HCT116 (cell line): Measurements from ENCODE around the gene MAP3K9. TPM values are rescaled to one million over a fixed set of nuclear protein-coding genes. Genes with fewer than 3 reads are reported as not detected.

ENCODE experiments used
- ATAC-seq: fragments of 200-7000 bp; cut with Tn5 transposase; 2 replicates; pipeline ENCODE4 v1.9.1; 2020; ENCODE audit warnings: mild to moderate bottlenecking, moderate library complexity
- BruUV-seq: library from RNA; stranded (reverse); fragments of 400-500 nt; replicated peaks from 2 replicates; lab custom pipeline; 2021; lab: Mats Ljungman, UMichigan
- CTCF ChIA-PET: fragments of 300-600 bp; sonication (Branson Sonifier 250); formaldehyde crosslinking; loops from one replicate; lab custom pipeline; 2021; ENCODE audit warnings: antibody characterized with exemption; lab: Charles Lee
- POLR2A ChIA-PET: fragments of 300-600, 350-600 bp; sonication (Branson Sonifier 250); formaldehyde crosslinking; loops from one replicate; lab custom pipeline; 2021; ENCODE audit warnings: antibody characterized with exemption; lab: Charles Lee
- RAD21 ChIA-PET, 2 experiments: fragments of 300-600 bp; sonication (Branson Sonifier 250); formaldehyde crosslinking; loops; one replicate each; lab custom pipeline; 2023; ENCODE audit warnings: low total read pairs in 2 of 2; ENCODE audit not compliant: uncharacterized antibody in 2 of 2, unreplicated experiment in 2 of 2, low non-redundant PET in 1 of 2; lab: Charles Lee
- DNase-seq: peaks from one replicate; pipeline ENCODE4 v3.0.0-alpha.2; 2010; ENCODE audit warnings: low read depth, low spot score
- H2AFZ ChIP-seq: fragments of 200-600 bp; shearing (Covaris generic), sonication (generic); 2 replicates; pipeline ENCODE4 v1.6.1; 2017; ENCODE audit warnings: low read depth, mixed run types, mixed read lengths, antibody characterized with exemption, low read length; ENCODE audit not compliant: poor library complexity, severe bottlenecking
- H3K27ac ChIP-seq: 2 replicates; pipeline ENCODE4 v1.5.1; 2012; ENCODE audit warnings: low read depth, low read length
- H3K27me3 ChIP-seq: fragments of 200-600 bp; sonication (generic); 2 replicates; pipeline ENCODE4 v1.6.1; 2016; ENCODE audit warnings: mixed run types, low read length, mixed read lengths; ENCODE audit not compliant: insufficient read depth
- H3K36me3 ChIP-seq, 2 experiments: fragments of 200-500 bp in 1 of 2; fragments of 200-600 bp in 1 of 2; sonication (Bioruptor generic) in 1 of 2; sonication (generic) in 1 of 2; 2 replicates each; pipeline versions ENCODE4 v1.5.1 to v1.6.1; 2014 to 2016; ENCODE audit warnings: low read length in 2 of 2, inconsistent platforms in 1 of 2, mixed read lengths in 1 of 2, mixed run types in 1 of 2; ENCODE audit not compliant: insufficient read depth in 2 of 2, control insufficient read depth in 1 of 2
- H3K4me1 ChIP-seq, 2 experiments: fragments of 200-600 bp in 1 of 2; sonication (generic) in 1 of 2; 2 replicates each; pipeline versions ENCODE4 v1.5.1 to v1.6.1; 2012 to 2017; ENCODE audit warnings: low read length in 2 of 2, inconsistent platforms in 1 of 2, mild to moderate bottlenecking in 1 of 2, mixed read lengths in 1 of 2, mixed run types in 1 of 2, moderate library complexity in 1 of 2; ENCODE audit not compliant: insufficient read depth in 2 of 2, control insufficient read depth in 1 of 2
- H3K4me2 ChIP-seq: fragments of 200-600 bp; sonication (generic); 2 replicates; pipeline ENCODE4 v1.6.1; 2017; ENCODE audit warnings: mixed run types, low read length, mixed read lengths
- H3K4me3 ChIP-seq, 2 experiments: fragments of 200-600 bp in 1 of 2; sonication (generic) in 1 of 2; replicated peaks in 1 of 2; 2 replicates each; pipeline ENCODE4 v1.5.1; 2011 to 2016; ENCODE audit warnings: low read length in 2 of 2, control low read depth in 1 of 2, low read depth in 1 of 2, mild to moderate bottlenecking in 1 of 2, mixed read lengths in 1 of 2, mixed run types in 1 of 2
- H3K79me2 ChIP-seq: fragments of 200-600 bp; sonication (generic); 2 replicates; pipeline ENCODE4 v1.6.1; 2017; ENCODE audit warnings: mild to moderate bottlenecking, mixed run types, low read length, moderate library complexity, mixed read lengths; ENCODE audit not compliant: insufficient read depth
- H3K9ac ChIP-seq: fragments of 200-600 bp; sonication (generic); 2 replicates; pipeline ENCODE4 v1.6.1; 2016; ENCODE audit warnings: low read length, mixed read lengths
- H3K9me2 ChIP-seq: fragments of 200-600 bp; sonication (generic), shearing (Covaris generic); 2 replicates; pipeline ENCODE4 v1.6.1; 2017; ENCODE audit warnings: mixed run types, mild to moderate bottlenecking, moderate library complexity; ENCODE audit not compliant: insufficient read depth
- H3K9me3 ChIP-seq, 2 experiments: fragments of 200-500 bp in 1 of 2; fragments of 200-600 bp in 1 of 2; sonication (Bioruptor generic) in 1 of 2; sonication (generic) in 1 of 2; 2 replicates each; pipeline ENCODE4 v1.6.1; 2014 to 2017; ENCODE audit warnings: low read length in 2 of 2, mixed read lengths in 2 of 2, inconsistent platforms in 1 of 2, low read depth in 1 of 2, mild to moderate bottlenecking in 1 of 2, mixed run types in 1 of 2, moderate library complexity in 1 of 2; ENCODE audit not compliant: control insufficient read depth in 1 of 2, insufficient read depth in 1 of 2
- H4K20me1 ChIP-seq: fragments of 200-600 bp; sonication (generic), shearing (Covaris generic); 2 replicates; pipeline ENCODE4 v1.6.1; 2017; ENCODE audit warnings: mixed run types, mild to moderate bottlenecking, moderate library complexity; ENCODE audit not compliant: insufficient read depth
- CBX3 ChIP-seq: IDR thresholded peaks from 2 replicates; pipeline ENCODE4 v1.6.1; 2012; ENCODE audit warnings: low read depth
- CEBPB ChIP-seq: IDR thresholded peaks from 2 replicates; pipeline ENCODE4 v1.6.1; 2012; ENCODE audit warnings: low read depth
- EGR1 ChIP-seq: IDR thresholded peaks from 2 replicates; pipeline ENCODE4 v1.6.1; 2012; ENCODE audit warnings: low read depth
- ELF1 ChIP-seq: IDR thresholded peaks from 2 replicates; pipeline ENCODE4 v1.6.1; 2012; ENCODE audit warnings: low read depth, borderline replicate concordance
- EZH2 ChIP-seq: fragments of 200-600 bp; sonication (generic); IDR thresholded peaks from 2 replicates; pipeline ENCODE4 v1.6.1; 2017; ENCODE audit warnings: antibody characterized with exemption, mixed run types
- EZH2phosphoT487 ChIP-seq: fragments of 200-600 bp; IDR thresholded peaks from 2 replicates; pipeline ENCODE4 v1.6.1; 2018; ENCODE audit warnings: antibody characterized with exemption, borderline replicate concordance
- FOSL1 ChIP-seq: IDR thresholded peaks from 2 replicates; pipeline ENCODE4 v1.6.1; 2012; ENCODE audit warnings: low read depth
- POLR2A ChIP-seq: IDR thresholded peaks from 2 replicates; pipeline ENCODE4 v1.7.0; 2011; ENCODE audit warnings: borderline replicate concordance; ENCODE audit not compliant: insufficient read depth, insufficient read length; ENCODE audit errors: extremely low read depth
- RAD21 ChIP-seq: IDR thresholded peaks from 2 replicates; pipeline ENCODE4 v1.6.1; 2012; ENCODE audit warnings: low read depth, mild to moderate bottlenecking
- SP1 ChIP-seq: IDR thresholded peaks from 2 replicates; pipeline ENCODE4 v1.6.1; 2012; ENCODE audit warnings: low read depth
- TCF7L2 ChIP-seq: IDR thresholded peaks from 2 replicates; pipeline ENCODE4 v1.7.0; 2011; ENCODE audit warnings: borderline replicate concordance, inconsistent platforms; ENCODE audit not compliant: insufficient read depth, insufficient read length; ENCODE audit errors: extremely low read depth
- YY1 ChIP-seq: IDR thresholded peaks from 2 replicates; pipeline ENCODE4 v1.6.1; 2011; ENCODE audit warnings: low read length, low read depth, moderate library complexity, mild to moderate bottlenecking; ENCODE audit not compliant: insufficient replicate concordance; ENCODE audit errors: extremely low read depth
- ZBTB33 ChIP-seq: IDR thresholded peaks from 2 replicates; pipeline ENCODE4 v1.6.1; 2011; ENCODE audit warnings: mild to moderate bottlenecking, low read length, moderate library complexity; ENCODE audit not compliant: insufficient replicate concordance; ENCODE audit errors: extremely low read depth
- ZNF274 ChIP-seq: fragments of 200-500 bp; sonication (Bioruptor generic); IDR thresholded peaks from 2 replicates; pipeline ENCODE4 v1.6.1; 2014; ENCODE audit warnings: mild to moderate bottlenecking, low read depth, low read length, inconsistent platforms
- intact Hi-C: fragments of 100-400 bp; cut with micrococcal nuclease; formaldehyde crosslinking; loops from 2 replicates; pipeline ENCODE4 v1.10.0; 2022
- total RNA-seq: library from RNA; stranded (reverse); gene quantifications from one replicate; pipeline ENCODE4 v1.2.1, GENCODE V29; 2021; ENCODE audit not compliant: unreplicated experiment
- TF ChIP-seq, protein P1 (sequence below): IDR thresholded peaks from 2 replicates; pipeline ENCODE4 v1.6.1; 2012
- TF ChIP-seq, protein P2 (sequence below): IDR thresholded peaks from 2 replicates; pipeline ENCODE4 v1.6.1; 2012

Gene MAP3K9
- total RNA-seq, 1 experiment from 2014 or later = 11.7 TPM

DNA sequence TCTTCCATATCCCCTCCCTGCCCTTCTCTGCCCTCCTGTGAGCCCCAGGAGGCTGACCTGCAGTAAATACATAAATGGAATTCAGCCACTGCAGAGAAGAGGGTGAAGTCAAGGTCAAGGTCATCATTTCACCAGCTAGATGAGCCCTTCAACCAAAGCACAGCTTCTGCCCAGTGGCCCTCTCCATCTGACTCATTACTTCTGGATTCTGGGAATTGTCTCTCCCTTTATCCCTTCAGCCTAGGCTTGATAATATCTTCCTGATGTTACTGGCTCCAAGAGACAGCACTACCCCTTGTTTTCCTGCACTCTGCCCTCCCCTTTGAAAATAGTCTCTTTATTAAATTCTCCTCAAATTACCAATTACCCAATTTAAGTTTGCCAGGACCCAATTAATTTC, 103.1 kb downstream of the MAP3K9 start:
- no peaks in the 10 kb centered on the region for H3K9me3 ChIP-seq
- ChIA-PET POLR2A (no interaction called here), CTCF (interaction anchor here (0.6 kb wide), 1 partner anchor 16 kb away, joined by 3 read pairs; no protein-coding TSS in a partner anchor), RAD21 (no interaction called here)
- DNase-seq (no peak), ATAC-seq (no peak)
- H3K9me2 ChIP-seq = no peaks in the 10 kb centered on the region
- no peak overlapping the region for H3K9ac ChIP-seq
- no peaks in the 10 kb centered on the region for H3K36me3 ChIP-seq
- H2AFZ ChIP-seq = no peak overlapping the region
- H3K4me2 ChIP-seq = 0 out of 2 replicates have a peak overlapping the region, but pooled peaks have one; percentile 1
- H4K20me1 ChIP-seq = no peaks in the 10 kb centered on the region
- intact Hi-C loops = no loop called here
- H3K79me2 ChIP-seq = no peaks in the 10 kb centered on the region
- no peak overlapping the region for H3K27ac ChIP-seq
- H3K4me1 ChIP-seq = peaks cover 10 to 22% of the 10 kb centered on the region in 2 experiments; a peak in 3 of 4 replicates
- TF ChIP-seq ELF1 (no peak), ZBTB33 (no peak), FOSL1 (no peak), EGR1 (no peak), CBX3 (no peak), CEBPB (no peak), EZH2 (no peak)
- TF ChIP-seq, protein P1, sequence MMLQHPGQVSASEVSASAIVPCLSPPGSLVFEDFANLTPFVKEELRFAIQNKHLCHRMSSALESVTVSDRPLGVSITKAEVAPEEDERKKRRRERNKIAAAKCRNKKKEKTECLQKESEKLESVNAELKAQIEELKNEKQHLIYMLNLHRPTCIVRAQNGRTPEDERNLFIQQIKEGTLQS = no peak
- BruUV-seq = no TSS peak
- no peak overlapping the region for H3K4me3 ChIP-seq
- H3K27me3 ChIP-seq = no peaks in the 10 kb centered on the region

- Histone ChIP-seq H3K4me2 (no peak overlapping the region), H3K9ac (no peak overlapping the region), H3K9me3 (no peaks in the 10 kb centered on the region), H3K9me2 (no peaks in the 10 kb centered on the region), H3K27me3 (no peaks in the 10 kb centered on the region), H3K79me2 (no peaks in the 10 kb centered on the region), H3K36me3 (no peaks in the 10 kb centered on the region), H4K20me1 (no peaks in the 10 kb centered on the region), H3K4me3 (no peak overlapping the region), H3K27ac (no peak overlapping the region), H3K4me1 (peaks cover 10 to 22% of the 10 kb centered on the region in 2 experiments; a peak in 3 of 4 replicates), H2AFZ (no peak overlapping the region)
- intact Hi-C loops = no loop called here
- CTCF ChIA-PET = no interaction called here
- POLR2A ChIA-PET = no interaction called here
- BruUV-seq = no TSS peak
- no peak for ATAC-seq
- DNase-seq = no peak
- RAD21 ChIA-PET = no interaction called here
- no peak for TF ChIP-seq EZH2
- TF ChIP-seq EZH2phosphoT487 = no peak
- no peak for TF ChIP-seq ZBTB33
- TF ChIP-seq YY1 = no peak
- TF ChIP-seq CEBPB = no peak
- no peak for TF ChIP-seq TCF7L2
- no peak for TF ChIP-seq POLR2A
- TF ChIP-seq, protein P2, sequence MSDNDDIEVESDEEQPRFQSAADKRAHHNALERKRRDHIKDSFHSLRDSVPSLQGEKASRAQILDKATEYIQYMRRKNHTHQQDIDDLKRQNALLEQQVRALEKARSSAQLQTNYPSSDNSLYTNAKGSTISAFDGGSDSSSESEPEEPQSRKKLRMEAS = no peak
- TF ChIP-seq, protein P1 = no peak
- no peak for TF ChIP-seq FOSL1
- no peak for TF ChIP-seq SP1
- no peak for TF ChIP-seq ZNF274
- no peak for TF ChIP-seq RAD21
Measured at GRCh38 chr14:70704960-70705359, 104.4 kb downstream of the MAP3K9 start.
